IPS-18a (cell line): ENCODE data around the gene TREM2.

ENCODE experiments used
- H3K27ac ChIP-seq: one replicate; pipeline ENCODE4 v1.5.1; 2013; ENCODE audit warnings: low read length
- H3K27me3 ChIP-seq: one replicate; pipeline ENCODE4 v1.6.1; 2013; ENCODE audit warnings: mild to moderate bottlenecking, low read length; ENCODE audit not compliant: control insufficient read depth, insufficient read depth
- H3K36me3 ChIP-seq: one replicate; pipeline ENCODE4 v1.6.1; 2013; ENCODE audit warnings: low read depth, low read length; ENCODE audit not compliant: control insufficient read depth
- H3K4me1 ChIP-seq: one replicate; pipeline ENCODE4 v1.6.1; 2013; ENCODE audit warnings: low read depth, low read length; ENCODE audit not compliant: control insufficient read depth
- H3K4me3 ChIP-seq: one replicate; pipeline ENCODE4 v1.5.1; 2013; ENCODE audit warnings: low read length
- H3K9ac ChIP-seq: one replicate; pipeline ENCODE4 v1.6.1; 2013; ENCODE audit warnings: mild to moderate bottlenecking, low read length, moderate library complexity
- H3K9me3 ChIP-seq: one replicate; pipeline ENCODE4 v1.6.1; 2013; ENCODE audit warnings: low read depth, low read length; ENCODE audit not compliant: control insufficient read depth

TREM2 gene

DNA sequence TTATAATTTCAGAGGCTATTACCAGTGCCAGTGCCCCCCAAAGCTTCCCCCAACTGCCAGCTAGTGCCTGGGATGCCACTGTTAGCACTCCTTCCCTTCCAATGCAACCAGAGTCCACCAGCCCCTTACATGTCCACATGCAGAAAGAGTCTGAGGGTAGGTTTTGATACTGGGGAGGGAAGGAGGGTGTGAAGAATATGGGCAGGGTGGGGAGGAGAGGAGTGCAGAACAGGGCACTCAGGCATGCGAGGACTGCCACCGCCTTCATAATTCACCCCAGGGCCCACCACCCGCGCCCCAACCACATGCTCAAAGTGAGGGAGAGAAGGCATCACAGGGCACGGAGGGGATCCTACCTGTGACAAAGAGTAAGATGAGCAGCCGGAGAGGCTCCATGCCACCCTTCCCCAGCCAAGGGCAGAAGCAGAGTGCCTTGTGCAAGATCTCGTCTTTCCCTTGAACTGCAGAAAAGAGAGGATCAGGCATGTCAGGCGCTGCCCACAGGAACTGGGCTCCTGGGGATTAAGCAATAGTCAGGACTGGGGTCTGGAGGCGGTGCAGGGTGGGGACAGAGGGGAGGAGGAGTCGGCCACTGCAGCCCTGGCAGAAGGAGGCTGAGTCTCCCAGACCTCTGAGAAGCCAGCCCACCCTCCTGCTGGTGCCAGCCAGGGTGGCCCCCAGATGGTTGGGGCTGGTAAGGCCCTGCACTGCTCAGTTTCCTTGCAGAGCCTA lies at the start of gene TREM2:
Gene TREM2 (minus strand): TSS at position 430 of the 732 bp plus-strand sequence. CDS start 34 bp downstream, at position 396.
- Histone ChIP-seq H3K9me3 (no peaks in the 10 kb centered on the region), H3K36me3 (no peaks in the 10 kb centered on the region), H3K27ac (no peak within 1 kb of the TSS), H3K9ac (no peak within 1 kb of the TSS), H3K4me3 (no peak within 1 kb of the TSS), H3K27me3 (no peaks in the 10 kb centered on the region), H3K4me1 (no peaks in the 10 kb centered on the region)

DNA sequence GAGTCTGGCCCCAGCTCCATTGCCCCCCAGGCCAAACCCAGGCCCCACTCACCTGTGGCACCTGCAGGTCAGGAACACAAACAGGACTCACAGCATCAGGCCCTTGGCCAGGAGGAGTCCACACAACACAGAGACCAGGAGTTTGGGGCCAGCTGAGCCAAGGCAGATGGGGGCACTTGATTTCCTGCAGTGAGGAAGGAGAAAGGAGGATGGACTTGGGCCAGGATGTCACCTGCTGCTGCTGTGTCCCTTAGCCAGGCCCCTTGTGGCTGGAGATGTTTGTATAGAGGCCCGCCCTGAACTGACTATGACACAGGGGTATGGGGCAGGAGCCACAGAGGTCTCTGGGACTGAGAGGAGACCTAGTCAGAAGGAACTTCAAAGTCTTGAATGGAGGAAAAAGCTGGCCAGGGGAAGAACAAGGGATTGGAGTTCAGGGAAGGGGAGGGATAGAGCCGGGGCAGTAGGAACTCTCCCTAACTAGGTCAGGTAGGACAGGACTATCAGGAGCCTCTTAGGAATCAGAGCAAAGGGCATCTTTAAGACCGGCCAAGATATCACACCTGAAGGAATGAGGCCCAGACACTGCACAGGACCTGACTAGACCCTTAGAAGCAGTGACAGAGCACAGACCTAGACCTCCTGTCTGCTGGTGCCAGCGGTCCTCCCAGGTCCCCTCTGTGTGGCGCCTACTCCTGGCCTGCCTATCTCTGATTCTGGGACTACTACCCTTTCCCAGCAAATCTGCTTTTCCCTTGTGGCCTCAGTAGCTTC lies 46.8 kb upstream of the TREM2 start:
- Histone ChIP-seq H3K27ac (no peak overlapping the region), H3K9me3 (no peaks in the 10 kb centered on the region), H3K36me3 (no peaks in the 10 kb centered on the region), H3K27me3 (no peaks in the 10 kb centered on the region), H3K9ac (no peak overlapping the region), H3K4me1 (no peaks in the 10 kb centered on the region), H3K4me3 (no peak overlapping the region)

DNA sequence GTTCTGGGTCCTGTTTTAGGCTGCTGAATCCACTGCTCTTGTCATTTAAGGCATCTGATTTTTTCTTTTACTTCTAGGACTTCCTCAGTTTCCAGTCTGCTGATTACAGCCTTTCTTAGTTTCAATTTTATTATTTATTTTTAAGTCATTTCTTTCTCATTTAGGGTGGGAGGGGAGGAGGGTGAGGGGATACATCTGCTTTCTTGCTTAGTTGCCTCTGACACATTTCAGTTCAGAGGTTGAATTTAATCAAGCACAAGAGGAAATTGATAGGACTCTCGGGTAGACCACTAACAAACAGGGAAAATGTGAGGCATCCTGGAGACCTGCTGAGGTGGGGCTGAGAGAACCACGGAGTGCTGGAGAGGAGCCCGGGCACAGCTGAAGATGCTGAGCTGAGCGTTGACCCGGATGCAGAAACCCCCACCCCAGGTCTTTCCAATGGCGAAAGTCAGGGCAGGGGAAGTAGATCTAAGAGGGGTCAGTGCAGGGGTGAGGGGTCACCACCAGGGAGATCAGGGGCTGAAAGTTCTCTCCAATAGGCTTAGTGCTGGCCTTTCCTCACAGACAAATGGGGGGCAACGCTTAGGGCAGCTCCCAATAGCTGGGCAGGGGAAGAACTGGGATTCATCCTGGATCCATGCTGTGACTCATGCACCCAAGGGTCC lies 45.7 kb upstream of the TREM2 start:
- Histone ChIP-seq H3K36me3 (no peaks in the 10 kb centered on the region), H3K9me3 (no peaks in the 10 kb centered on the region), H3K9ac (no peak overlapping the region), H3K27me3 (no peaks in the 10 kb centered on the region), H3K4me3 (no peak overlapping the region), H3K27ac (no peak overlapping the region), H3K4me1 (no peaks in the 10 kb centered on the region)

DNA sequence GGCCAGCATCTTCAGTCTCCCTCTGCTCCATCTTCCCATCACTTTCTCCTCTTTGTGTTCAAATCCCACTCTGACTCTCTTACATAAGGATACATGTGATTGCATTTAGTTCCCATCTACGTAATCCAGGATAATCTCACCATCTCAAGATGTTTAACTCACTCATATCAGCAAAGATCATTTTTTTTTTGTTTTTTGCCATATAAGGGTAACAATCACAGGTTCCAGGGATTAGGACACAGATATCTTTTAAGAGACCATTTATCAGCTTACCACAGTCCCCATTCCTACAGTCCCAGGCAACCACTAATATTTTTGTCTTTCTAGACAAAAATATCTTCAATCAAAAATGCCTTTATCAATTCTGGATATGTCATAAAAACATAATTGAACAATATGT lies 41.2 kb upstream of the TREM2 start:
- Histone ChIP-seq H3K9me3 (no peaks in the 10 kb centered on the region), H3K36me3 (no peaks in the 10 kb centered on the region), H3K27me3 (no peaks in the 10 kb centered on the region), H3K4me3 (no peak overlapping the region), H3K27ac (no peak overlapping the region), H3K9ac (no peak overlapping the region), H3K4me1 (peaks cover 7% of the 10 kb centered on the region)

DNA sequence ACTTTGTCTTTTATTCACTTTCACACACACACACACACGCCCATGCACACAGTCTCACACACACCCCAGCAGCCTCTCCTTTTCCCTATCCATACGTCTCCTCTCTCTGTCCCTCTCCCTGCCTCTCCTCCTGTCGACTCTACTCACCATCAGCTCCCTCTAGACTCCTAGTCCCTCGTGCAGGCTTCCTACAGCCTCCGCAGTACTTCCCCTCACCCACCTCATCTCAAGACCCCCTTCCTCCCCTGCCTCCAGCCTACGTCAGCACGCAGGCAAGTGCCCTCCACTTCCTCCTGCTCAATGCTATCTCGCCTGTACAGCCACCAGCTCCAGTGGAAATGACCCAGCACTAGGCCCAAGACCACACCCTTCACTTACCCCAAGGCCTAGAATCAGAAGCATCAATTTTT lies 38.9 kb upstream of the TREM2 start:
- Histone ChIP-seq H3K9me3 (no peaks in the 10 kb centered on the region), H3K4me1 (peaks cover 7% of the 10 kb centered on the region), H3K27ac (no peak overlapping the region), H3K36me3 (no peaks in the 10 kb centered on the region), H3K4me3 (no peak overlapping the region), H3K9ac (no peak overlapping the region), H3K27me3 (no peaks in the 10 kb centered on the region)

DNA sequence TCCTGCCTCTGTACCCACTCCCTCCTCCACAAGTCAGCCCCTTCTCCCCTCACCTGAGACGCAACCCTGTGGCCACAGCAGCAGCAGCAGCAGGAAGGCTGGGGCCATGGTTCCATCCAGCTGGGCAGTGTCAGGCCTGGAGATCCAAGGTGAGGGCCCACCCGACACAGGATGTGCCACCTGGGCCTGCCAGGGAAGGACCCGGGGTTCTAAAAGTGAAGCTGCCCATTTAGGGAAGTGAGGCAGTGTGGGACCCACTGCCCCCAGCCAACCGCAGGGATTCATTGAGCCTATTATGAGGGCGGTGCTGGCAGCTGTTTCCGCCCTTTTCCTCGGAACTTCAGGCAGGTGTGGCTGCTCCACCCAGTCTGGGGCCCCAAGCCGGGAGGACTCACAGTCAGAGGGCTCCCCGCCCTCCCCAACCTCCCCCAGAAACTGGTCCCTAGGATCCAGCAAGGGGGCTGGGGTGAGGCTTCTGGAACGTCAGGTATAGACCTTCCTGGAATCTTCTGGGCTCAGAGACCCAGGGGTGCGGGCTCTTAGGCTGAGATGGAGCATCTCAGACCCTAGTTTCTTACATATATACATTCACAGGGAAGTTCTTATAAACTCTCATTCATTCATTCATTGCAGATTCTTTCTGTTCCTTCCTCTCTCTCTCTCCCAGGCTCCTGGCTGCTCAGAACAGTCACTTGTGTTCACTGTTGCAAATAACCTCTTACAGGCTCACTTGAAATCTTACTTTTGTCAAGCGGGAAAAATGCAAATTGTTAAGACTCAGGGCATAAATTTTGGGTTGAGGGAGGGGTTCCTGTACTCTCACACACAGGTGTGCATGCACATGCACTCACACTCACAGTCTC lies 38.2 kb upstream of the TREM2 start, which contains the start of gene TREML2:
Gene TREML2 (minus strand): TSS at position 249 of the 863 bp plus-strand sequence. CDS start 141 bp downstream, at position 108.
- Histone ChIP-seq H3K9ac (no peak within 1 kb of the TSS), H3K36me3 (no peaks in the 10 kb centered on the region), H3K4me1 (peaks cover 7% of the 10 kb centered on the region), H3K27ac (no peak within 1 kb of the TSS), H3K4me3 (no peak within 1 kb of the TSS), H3K27me3 (no peaks in the 10 kb centered on the region), H3K9me3 (no peaks in the 10 kb centered on the region)

DNA sequence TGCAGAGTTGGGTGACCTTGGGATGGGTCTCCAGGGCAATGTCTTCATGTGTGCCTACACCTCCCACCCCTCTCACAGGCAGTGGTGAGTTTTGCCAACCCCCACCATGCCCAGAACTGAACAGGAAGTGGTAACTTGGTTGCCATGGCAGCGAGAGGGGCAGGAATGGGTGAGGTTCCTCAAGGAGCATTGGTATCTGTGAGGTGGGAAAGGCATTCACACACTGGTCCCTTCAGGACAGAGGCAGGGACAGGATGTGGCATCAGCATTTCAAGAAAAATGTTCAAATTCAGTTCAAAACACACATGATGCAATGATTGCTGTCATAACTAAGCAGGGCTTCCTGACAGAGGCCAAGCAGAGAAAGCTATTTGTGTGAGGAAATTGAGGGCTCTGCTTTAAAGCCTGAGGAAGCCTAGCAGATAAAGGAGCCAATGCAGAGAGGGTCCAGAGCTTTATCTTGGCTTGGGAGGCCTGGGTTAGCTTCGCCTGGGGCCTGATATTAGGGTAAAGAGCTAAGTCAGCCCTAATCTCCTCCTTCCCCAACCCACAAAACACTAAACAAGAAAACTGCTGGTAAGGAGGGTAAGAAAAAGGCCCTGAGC lies 37.5 kb upstream of the TREM2 start:
- no peak overlapping the region for H3K27ac ChIP-seq
- no peak overlapping the region for H3K4me3 ChIP-seq

DNA sequence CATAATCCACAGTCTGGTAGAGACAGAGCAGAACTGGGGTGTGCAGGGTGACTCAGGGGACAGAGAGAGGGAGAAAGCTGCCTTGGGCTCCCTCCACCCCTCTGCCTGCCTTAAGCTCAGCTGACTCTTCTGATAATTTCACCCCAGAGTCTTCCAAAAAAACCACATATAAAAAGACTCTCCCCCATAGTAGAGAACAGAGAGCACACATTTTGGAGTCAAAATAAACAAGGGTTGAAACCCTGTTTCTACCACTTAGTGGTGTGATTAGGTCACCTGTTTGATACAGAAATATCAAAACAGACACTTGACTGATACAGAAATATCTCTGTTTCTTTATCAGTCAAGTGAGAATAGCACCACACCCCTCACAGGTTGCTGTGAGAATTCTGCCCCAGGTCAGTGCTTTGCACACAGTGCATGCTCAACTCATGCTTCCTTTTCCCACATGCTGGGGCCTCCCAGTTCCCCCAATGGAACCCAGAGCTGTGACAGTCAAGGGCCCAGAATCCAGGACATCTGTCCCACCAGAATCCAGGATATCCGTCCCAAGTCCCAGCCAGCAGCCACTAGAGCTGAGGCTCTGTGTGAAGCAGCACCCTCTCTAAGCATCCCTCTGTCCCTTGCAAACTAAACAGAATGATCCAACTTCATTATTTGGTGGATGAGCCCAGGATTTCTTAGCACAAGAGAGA lies 36.8 kb upstream of the TREM2 start:
- Histone ChIP-seq H3K27me3 (no peaks in the 10 kb centered on the region), H3K9me3 (no peaks in the 10 kb centered on the region), H3K27ac (no peak overlapping the region), H3K9ac (no peak overlapping the region), H3K4me3 (no peak overlapping the region), H3K36me3 (no peaks in the 10 kb centered on the region), H3K4me1 (peaks cover 7% of the 10 kb centered on the region)

More for the DNA sequence above, 37.5 kb upstream of the TREM2 start:
- Histone ChIP-seq H3K4me1 (peaks cover 7% of the 10 kb centered on the region), H3K9ac (no peak overlapping the region), H3K36me3 (no peaks in the 10 kb centered on the region), H3K9me3 (no peaks in the 10 kb centered on the region), H3K27me3 (no peaks in the 10 kb centered on the region)

DNA sequence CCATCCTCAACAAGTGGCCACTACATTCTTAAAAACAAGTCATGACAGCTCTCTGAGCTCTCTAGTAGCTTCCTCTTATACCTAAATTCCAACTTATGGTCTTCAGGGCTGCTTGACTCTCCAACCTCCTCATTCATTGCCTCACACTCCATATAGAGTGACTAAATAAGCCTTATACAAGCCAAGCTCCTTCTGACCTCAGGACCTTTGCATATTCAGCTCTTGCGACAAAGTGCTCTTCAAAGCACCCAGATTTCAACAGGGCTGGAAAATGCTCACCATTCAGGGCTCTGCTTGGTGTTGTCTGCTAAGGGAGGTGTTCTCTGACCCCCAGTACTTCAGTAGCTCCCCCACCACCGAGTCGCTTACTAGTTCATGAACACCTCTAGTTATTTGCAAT lies 34.3 kb upstream of the TREM2 start:
- no peak overlapping the region for H3K4me3 ChIP-seq

DNA sequence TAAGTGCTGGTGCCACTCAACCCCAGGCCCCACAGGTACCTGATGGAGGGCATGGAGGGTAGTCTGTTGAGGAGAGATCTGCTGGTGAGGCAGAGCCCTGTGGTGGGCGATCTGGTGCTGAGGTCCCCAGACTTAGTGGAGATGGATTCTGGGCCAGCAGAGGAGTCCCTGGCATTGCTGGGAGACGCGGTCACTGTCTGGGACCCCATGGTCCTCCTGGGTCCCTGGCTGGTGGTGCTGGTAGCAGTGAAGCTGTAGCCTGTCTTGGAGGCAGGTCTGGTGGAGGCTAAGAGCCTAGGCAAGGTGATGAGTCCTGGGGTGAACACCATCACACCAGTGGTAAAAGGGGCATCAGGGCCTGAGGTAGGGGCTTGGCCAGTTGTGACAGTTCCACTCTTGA lies 31.5 kb upstream of the TREM2 start:
- H3K27me3 ChIP-seq, result no peaks in the 10 kb centered on the region
- H3K4me3 ChIP-seq, result no peak overlapping the region
- H3K27ac ChIP-seq, result no peak overlapping the region
- no peaks in the 10 kb centered on the region for H3K9me3 ChIP-seq
- H3K36me3 ChIP-seq, result no peaks in the 10 kb centered on the region
- H3K9ac ChIP-seq, result no peak overlapping the region
- no peaks in the 10 kb centered on the region for H3K4me1 ChIP-seq

More for the DNA sequence above, 34.3 kb upstream of the TREM2 start:
- H3K4me1 ChIP-seq, result peaks cover 7% of the 10 kb centered on the region
- no peaks in the 10 kb centered on the region for H3K36me3 ChIP-seq
- H3K9me3 ChIP-seq, result no peaks in the 10 kb centered on the region
- no peaks in the 10 kb centered on the region for H3K27me3 ChIP-seq
- H3K27ac ChIP-seq, result no peak overlapping the region
- H3K9ac ChIP-seq, result no peak overlapping the region
